ENCODE results near the gene TNIP2.

DNA sequence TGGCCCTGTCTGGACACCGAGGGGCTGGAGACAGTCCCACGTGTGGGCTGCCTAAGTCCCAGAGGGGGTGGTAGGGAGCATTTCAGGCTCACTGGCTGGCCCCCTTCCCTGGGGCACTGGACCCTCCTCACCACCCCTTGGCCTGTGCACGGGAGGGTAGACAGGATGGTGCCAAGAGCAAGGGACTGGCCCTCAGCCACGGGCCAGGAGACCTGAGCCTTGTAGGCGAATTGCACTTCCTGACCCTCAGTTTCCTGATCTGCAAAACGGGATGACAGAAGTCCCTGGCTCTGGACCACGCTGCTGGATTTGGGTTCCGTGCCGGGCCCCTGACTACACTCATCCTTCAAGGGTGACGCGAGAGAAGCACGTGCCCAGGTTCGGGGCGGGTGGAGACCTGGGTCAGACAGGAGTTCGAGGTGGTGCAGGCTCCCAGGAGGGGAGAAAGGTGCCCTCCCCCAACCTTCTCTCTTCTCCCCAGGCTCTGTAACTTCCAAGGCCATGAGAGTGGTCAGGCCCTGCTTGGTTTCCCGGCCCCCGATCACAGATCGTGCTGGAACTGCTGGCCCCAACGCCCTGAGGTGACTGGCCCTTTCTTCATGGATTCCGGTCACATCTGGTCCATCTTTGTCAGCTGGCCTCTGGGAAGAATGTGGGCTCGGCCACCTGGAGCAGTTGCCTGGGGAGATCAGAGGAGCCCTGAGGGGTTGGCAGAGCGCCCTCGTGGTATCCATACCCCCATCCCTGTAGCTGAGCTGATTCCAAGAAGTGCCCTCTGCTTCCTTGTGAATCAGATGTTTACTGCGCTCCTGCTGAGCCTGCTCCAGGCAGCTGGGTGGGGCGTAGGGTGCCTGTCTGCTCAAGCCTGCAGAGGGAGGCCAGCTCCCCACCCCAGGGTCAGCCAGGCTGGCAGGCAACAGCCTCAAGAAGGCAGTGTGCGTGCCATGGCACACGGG is 40.0 kb upstream of the TNIP2 start:
- TF ChIP-seq EZH2phosphoT487 (IDR thresholded peaks at IDR 0.05; ENCODE audit: insufficient read depth, low read depth) (no peak), EZH2 (IDR thresholded peaks at IDR 0.05; ENCODE audit: insufficient read depth, poor library complexity, severe bottlenecking) (no peak)
